ENCODE results near the gene COL8A2.

COL8A2 gene

GRCh38 chr1:36094621-36095061 lies 30.4 kb downstream of the COL8A2 start:
- Histone ChIP-seq H3K36me3 (ENCODE audit: insufficient read depth, low read length) (peaks cover 16% of the 10 kb centered on the region; the same call in 1 of the 2 replicates), H4K20me1 (ENCODE audit: insufficient read depth, low read length, poor library complexity, severe bottlenecking) (peaks cover 8% of the 10 kb centered on the region)

GRCh38 chr1:36093929-36094328 lies 31.1 kb downstream of the COL8A2 start:
- no peak for TF ChIP-seq EZH2phosphoT487 (IDR thresholded peaks at IDR 0.05; ENCODE audit: borderline replicate concordance)
- no peak for TF ChIP-seq CTCF (conservative IDR thresholded peaks at IDR 0.05; ENCODE audit: low read length)
- H3K4me3 ChIP-seq (ENCODE audit: low read length, poor library complexity, severe bottlenecking): no peak overlapping the region

More at GRCh38 chr1:36094621-36095061, 30.4 kb downstream of the COL8A2 start:
- Histone ChIP-seq H3K9me3 (ENCODE audit: insufficient read depth, low read depth, low read length) (no peaks in the 10 kb centered on the region), H3K27me3 (ENCODE audit: insufficient read depth, low read length, poor library complexity, severe bottlenecking) (no peaks in the 10 kb centered on the region), H3K79me2 (ENCODE audit: insufficient read depth, low read length) (peaks cover 33% of the 10 kb centered on the region), H3F3A (ENCODE audit: low read depth) (no peaks in the 10 kb centered on the region), H2AFZ (ENCODE audit: low read length) (no peak overlapping the region), H3K9ac (ENCODE audit: low read depth, low read length, poor library complexity, severe bottlenecking) (no peak overlapping the region), H3K4me1 (ENCODE audit: insufficient read depth, low read length, poor library complexity, severe bottlenecking) (peaks cover 9% of the 10 kb centered on the region), H3K9me2 (replicated peaks; ENCODE audit: low read depth, low read length) (no peaks in the 10 kb centered on the region), H3K4me2 (ENCODE audit: low read depth, low read length, poor library complexity, severe bottlenecking) (no peak overlapping the region), H3K4me3 (ENCODE audit: low read length, poor library complexity, severe bottlenecking) (no peak overlapping the region)
- TF ChIP-seq CTCF (conservative IDR thresholded peaks at IDR 0.05; ENCODE audit: low read length) (no peak), EZH2phosphoT487 (IDR thresholded peaks at IDR 0.05; ENCODE audit: borderline replicate concordance) (no peak)

GRCh38 chr1:36093226-36093625 lies 31.8 kb downstream of the COL8A2 start:
- Histone ChIP-seq H3K4me3 (ENCODE audit: low read length, poor library complexity, severe bottlenecking) (no peak overlapping the region), H3K79me2 (ENCODE audit: insufficient read depth, low read length) (peaks cover 41% of the 10 kb centered on the region), H3K9me2 (replicated peaks; ENCODE audit: low read depth, low read length) (no peaks in the 10 kb centered on the region), H3K4me1 (ENCODE audit: insufficient read depth, low read length, poor library complexity, severe bottlenecking) (peaks cover 12% of the 10 kb centered on the region), H3K9me3 (ENCODE audit: insufficient read depth, low read depth, low read length) (no peaks in the 10 kb centered on the region), H3K27me3 (ENCODE audit: insufficient read depth, low read length, poor library complexity, severe bottlenecking) (no peaks in the 10 kb centered on the region), H3K4me2 (ENCODE audit: low read depth, low read length, poor library complexity, severe bottlenecking) (no peak overlapping the region), H3K9ac (ENCODE audit: low read depth, low read length, poor library complexity, severe bottlenecking) (no peak overlapping the region), H2AFZ (ENCODE audit: low read length) (no peak overlapping the region), H3K36me3 (ENCODE audit: insufficient read depth, low read length) (peaks cover 16% of the 10 kb centered on the region; the same call in 1 of the 2 replicates), H3F3A (ENCODE audit: low read depth) (no peaks in the 10 kb centered on the region), H4K20me1 (ENCODE audit: insufficient read depth, low read length, poor library complexity, severe bottlenecking) (peaks cover 15% of the 10 kb centered on the region)
- TF ChIP-seq EZH2phosphoT487 (IDR thresholded peaks at IDR 0.05; ENCODE audit: borderline replicate concordance) (no peak), CTCF (conservative IDR thresholded peaks at IDR 0.05; ENCODE audit: low read length) (no peak)

More at GRCh38 chr1:36093929-36094328, 31.1 kb downstream of the COL8A2 start:
- H3K4me2 ChIP-seq (ENCODE audit: low read depth, low read length, poor library complexity, severe bottlenecking): no peak overlapping the region
- H3K9ac ChIP-seq (ENCODE audit: low read depth, low read length, poor library complexity, severe bottlenecking): no peak overlapping the region
- H3K9me2 ChIP-seq (replicated peaks; ENCODE audit: low read depth, low read length): no peaks in the 10 kb centered on the region
- no peaks in the 10 kb centered on the region for H3K9me3 ChIP-seq (ENCODE audit: insufficient read depth, low read depth, low read length)
- H3F3A ChIP-seq (ENCODE audit: low read depth): no peaks in the 10 kb centered on the region
- no peaks in the 10 kb centered on the region for H3K27me3 ChIP-seq (ENCODE audit: insufficient read depth, low read length, poor library complexity, severe bottlenecking)
- peaks cover 16% of the 10 kb centered on the region; the same call in 1 of the 2 replicates for H3K36me3 ChIP-seq (ENCODE audit: insufficient read depth, low read length)
- H3K79me2 ChIP-seq (ENCODE audit: insufficient read depth, low read length): peaks cover 40% of the 10 kb centered on the region
- peaks cover 10% of the 10 kb centered on the region for H3K4me1 ChIP-seq (ENCODE audit: insufficient read depth, low read length, poor library complexity, severe bottlenecking)
- H4K20me1 ChIP-seq (ENCODE audit: insufficient read depth, low read length, poor library complexity, severe bottlenecking): peaks cover 15% of the 10 kb centered on the region
- H2AFZ ChIP-seq (ENCODE audit: low read length): no peak overlapping the region
